Measurements from ENCODE around the gene WFDC8.

- TF ChIP-seq CTCF (conservative IDR thresholded peaks at IDR 0.05; ENCODE audit: low read length) = no peak
- TF ChIP-seq EZH2phosphoT487 (IDR thresholded peaks at IDR 0.05; ENCODE audit: borderline replicate concordance, low read depth, low read length) = no peak
Observed at GRCh38 chr20:45611054-45611453, 32.0 kb upstream of the WFDC8 start.
